ENCODE data around the gene RHBDL3.

DNA sequence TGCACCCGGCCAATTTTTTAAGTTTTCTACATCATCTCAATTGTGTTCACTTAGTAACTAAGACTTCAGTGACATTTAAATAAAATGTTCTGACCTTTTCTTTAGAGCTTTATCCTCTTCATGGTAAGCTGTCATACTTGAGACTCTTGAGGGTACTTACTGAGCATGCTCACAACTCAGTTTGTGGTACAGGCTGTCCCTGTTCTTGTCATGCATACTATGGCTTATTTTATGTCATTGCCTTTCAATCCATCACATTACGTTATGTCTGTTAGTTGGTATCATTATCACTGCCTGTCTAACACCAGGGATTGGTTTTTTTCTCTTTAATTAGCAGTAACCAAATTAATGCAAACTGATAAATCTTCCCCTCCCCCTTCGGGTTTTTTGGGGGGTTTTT, 41.9 kb upstream of the RHBDL3 start:
- TF ChIP-seq, protein P1, sequence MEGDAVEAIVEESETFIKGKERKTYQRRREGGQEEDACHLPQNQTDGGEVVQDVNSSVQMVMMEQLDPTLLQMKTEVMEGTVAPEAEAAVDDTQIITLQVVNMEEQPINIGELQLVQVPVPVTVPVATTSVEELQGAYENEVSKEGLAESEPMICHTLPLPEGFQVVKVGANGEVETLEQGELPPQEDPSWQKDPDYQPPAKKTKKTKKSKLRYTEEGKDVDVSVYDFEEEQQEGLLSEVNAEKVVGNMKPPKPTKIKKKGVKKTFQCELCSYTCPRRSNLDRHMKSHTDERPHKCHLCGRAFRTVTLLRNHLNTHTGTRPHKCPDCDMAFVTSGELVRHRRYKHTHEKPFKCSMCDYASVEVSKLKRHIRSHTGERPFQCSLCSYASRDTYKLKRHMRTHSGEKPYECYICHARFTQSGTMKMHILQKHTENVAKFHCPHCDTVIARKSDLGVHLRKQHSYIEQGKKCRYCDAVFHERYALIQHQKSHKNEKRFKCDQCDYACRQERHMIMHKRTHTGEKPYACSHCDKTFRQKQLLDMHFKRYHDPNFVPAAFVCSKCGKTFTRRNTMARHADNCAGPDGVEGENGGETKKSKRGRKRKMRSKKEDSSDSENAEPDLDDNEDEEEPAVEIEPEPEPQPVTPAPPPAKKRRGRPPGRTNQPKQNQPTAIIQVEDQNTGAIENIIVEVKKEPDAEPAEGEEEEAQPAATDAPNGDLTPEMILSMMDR (conservative IDR thresholded peaks at IDR 0.05), result no peak
- TF ChIP-seq EZH2 (IDR thresholded peaks at IDR 0.05; ENCODE audit: low read depth), result no peak

Measured in PC-9 (cell line).